Glutamatergic neuron (in vitro differentiated cells): ENCODE data around the gene PML. TPM values are rescaled to one million over a fixed set of nuclear protein-coding genes. Genes with fewer than 3 reads are reported as not detected.
"Not testable (repeated sequence)": the region's sequence is repeated elsewhere in the genome, so short reads cannot be mapped to it uniquely, and the experiment has no call there.

Experiments
- DNase-seq: peaks from one replicate; pipeline ENCODE4 v3.0.0; 2022
- H3K27ac Mint-ChIP-seq: one replicate; pipeline ENCODE4 v1.8.0; 2020; ENCODE audit warnings: mild to moderate bottlenecking, mixed read lengths, inconsistent platforms; ENCODE audit not compliant: unreplicated experiment
- H3K27me3 Mint-ChIP-seq: one replicate; pipeline ENCODE4 v1.8.0; 2020; ENCODE audit warnings: mild to moderate bottlenecking, moderate library complexity, mixed read lengths, inconsistent platforms; ENCODE audit not compliant: unreplicated experiment
- H3K36me3 Mint-ChIP-seq: one replicate; pipeline ENCODE4 v1.8.0; 2020; ENCODE audit warnings: mild to moderate bottlenecking, mixed read lengths, inconsistent platforms; ENCODE audit not compliant: unreplicated experiment
- H3K4me1 Mint-ChIP-seq: one replicate; pipeline ENCODE4 v1.8.0; 2020; ENCODE audit warnings: mild to moderate bottlenecking, low read depth, mixed read lengths, inconsistent platforms; ENCODE audit not compliant: unreplicated experiment
- H3K4me3 Mint-ChIP-seq: one replicate; pipeline ENCODE4 v1.8.0; 2020; ENCODE audit warnings: mild to moderate bottlenecking, mixed read lengths, inconsistent platforms; ENCODE audit not compliant: unreplicated experiment
- H3K9me3 Mint-ChIP-seq: one replicate; pipeline ENCODE4 v1.8.0; 2020; ENCODE audit warnings: mild to moderate bottlenecking, moderate library complexity, mixed read lengths, inconsistent platforms; ENCODE audit not compliant: unreplicated experiment
- total RNA-seq: library from RNA; stranded (reverse); fragmentation: NEBNext Ultra II Directional; extraction: Animal tissue kit (Norgen Biotek cat#: 25700); gene quantifications from one replicate; pipeline ENCODE4 v1.2.1, GENCODE V29; 2021; ENCODE audit not compliant: unreplicated experiment

The PML gene
- total RNA-seq, 1 donor from 2014 or later: 27.6 TPM

DNA sequence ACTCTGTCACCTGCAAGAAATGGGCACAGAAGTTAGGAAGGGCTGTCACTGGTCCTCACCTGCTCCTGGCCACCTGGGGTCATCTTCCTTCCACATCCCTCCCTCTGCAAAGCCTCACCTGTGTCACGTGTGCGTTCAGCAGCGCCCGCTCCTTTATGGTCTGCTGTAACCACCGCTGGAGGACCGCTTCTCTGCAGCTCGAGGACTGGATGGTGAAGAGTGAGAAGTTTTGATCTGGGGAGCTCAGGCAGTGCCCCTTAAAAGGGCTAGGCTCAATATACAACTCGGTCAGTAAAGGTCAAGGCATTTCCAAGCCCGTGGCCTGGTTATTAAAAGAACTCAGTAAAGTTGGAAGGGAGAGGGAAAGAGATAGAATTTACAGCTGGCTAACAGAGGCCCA is 81.3 kb downstream of the PML start:
- H3K27ac Mint-ChIP-seq, DNase-seq, H3K27me3 Mint-ChIP-seq, H3K9me3 Mint-ChIP-seq, H3K4me3 Mint-ChIP-seq, H3K4me1 Mint-ChIP-seq, H3K36me3 Mint-ChIP-seq: not testable (repeated sequence)

DNA sequence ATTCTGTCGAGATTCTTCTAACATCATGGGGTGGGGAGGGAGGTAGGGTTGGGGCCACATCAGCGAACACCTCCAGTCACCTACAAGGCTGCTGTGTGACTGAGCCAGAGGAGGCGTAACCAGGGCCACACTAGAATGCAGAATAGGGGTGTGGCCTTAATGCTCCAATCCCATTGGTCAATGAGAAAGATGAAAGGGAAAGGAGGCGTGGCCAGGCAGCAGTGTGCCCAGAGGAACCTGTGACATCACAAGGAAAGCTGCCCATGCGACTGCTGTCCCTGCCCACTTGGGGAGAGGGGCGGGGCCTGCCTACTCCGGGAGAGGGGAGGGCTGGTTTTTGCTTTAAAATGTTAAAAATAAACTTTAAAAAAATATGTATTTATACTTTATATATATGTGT is 87.9 kb downstream of the PML start, which contains the start of gene GOLGA6A:
Gene GOLGA6A (minus strand): TSS at position 101 of the 400 bp plus-strand sequence. CDS start 41 bp downstream, at position 60.
- not testable (repeated sequence) for H3K9me3 Mint-ChIP-seq, H3K4me3 Mint-ChIP-seq, H3K27me3 Mint-ChIP-seq

GRCh38 chr15:74094567-74094966 is 100.1 kb downstream of the PML start:
- H3K4me3 Mint-ChIP-seq, H3K9me3 Mint-ChIP-seq, DNase-seq, H3K27me3 Mint-ChIP-seq, H3K4me1 Mint-ChIP-seq, H3K36me3 Mint-ChIP-seq, H3K27ac Mint-ChIP-seq: not testable (repeated sequence)

More for the DNA sequence above, 87.9 kb downstream of the PML start, which contains the start of gene GOLGA6A:
- DNase-seq, H3K27ac Mint-ChIP-seq, H3K4me1 Mint-ChIP-seq, H3K36me3 Mint-ChIP-seq: not testable (repeated sequence)

GRCh38 chr15:74095610-74096009 is 101.1 kb downstream of the PML start:
- H3K4me3 Mint-ChIP-seq, DNase-seq, H3K4me1 Mint-ChIP-seq, H3K27me3 Mint-ChIP-seq, H3K9me3 Mint-ChIP-seq, H3K36me3 Mint-ChIP-seq, H3K27ac Mint-ChIP-seq: not testable (repeated sequence)

DNA sequence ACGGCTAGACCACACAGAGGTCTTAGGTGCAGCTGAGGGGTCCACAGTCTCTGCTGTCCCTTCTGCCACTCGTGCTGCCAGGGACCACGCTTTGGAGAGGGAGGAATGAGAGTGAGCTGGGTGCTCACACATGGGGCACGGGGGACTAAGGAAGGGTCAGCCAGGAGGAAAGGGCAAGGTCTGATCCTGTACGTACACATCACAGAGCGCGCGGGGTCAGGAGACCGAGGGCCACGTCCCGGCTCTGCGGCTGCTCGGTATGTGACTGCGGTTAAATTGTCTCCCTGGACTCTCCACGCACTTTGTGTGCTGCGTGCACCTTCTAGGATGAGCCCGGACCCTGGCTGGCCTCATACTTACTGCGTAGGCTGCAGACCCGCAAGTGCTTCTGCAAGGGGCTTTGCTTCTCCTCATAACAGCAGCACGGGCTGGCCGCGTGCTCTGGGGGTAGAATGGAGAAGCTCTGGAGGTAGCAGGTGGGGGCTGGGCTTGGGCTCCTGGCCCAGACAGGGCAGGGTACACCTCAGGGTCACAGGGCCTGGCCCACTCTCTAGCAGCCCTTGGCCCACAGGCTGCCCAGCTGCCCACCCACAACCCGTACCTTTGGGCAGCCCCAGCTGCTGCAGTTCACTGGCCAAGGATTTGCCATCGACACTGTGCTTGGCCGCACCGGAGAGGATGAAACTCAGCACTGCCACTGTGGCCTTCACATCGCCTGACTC is 102.4 kb downstream of the PML start:
- not testable (repeated sequence) for H3K36me3 Mint-ChIP-seq, H3K27ac Mint-ChIP-seq, H3K4me3 Mint-ChIP-seq, DNase-seq, H3K27me3 Mint-ChIP-seq, H3K9me3 Mint-ChIP-seq, H3K4me1 Mint-ChIP-seq

Other genes starting within 250 kb of the PML start
- 86.6 TPM for gene INSYN1, start 241.4 kb upstream of the PML start, total RNA-seq
- not detected for gene TBC1D21, start 121.2 kb upstream of the PML start, total RNA-seq
- 163 TPM for gene LOXL1, start 68.3 kb upstream of the PML start, total RNA-seq
- 19.5 TPM for gene STOML1, start 2.4 kb upstream of the PML start, total RNA-seq
- 0.83 TPM for gene GOLGA6A, start 87.8 kb downstream of the PML start, total RNA-seq
- 21.1 TPM for gene ISLR2, start 135.9 kb downstream of the PML start, total RNA-seq
- 1.2 TPM for gene ISLR, start 179.0 kb downstream of the PML start, total RNA-seq
- 8.4 TPM for gene STRA6, start 208.1 kb downstream of the PML start, total RNA-seq
- 0.49 TPM for gene CCDC33, start 241.6 kb downstream of the PML start, total RNA-seq